H1 (cell line): ENCODE results near the gene OR2B2. TPM values are rescaled to one million over a fixed set of nuclear protein-coding genes. Genes with fewer than 3 reads are reported as not detected.

Source experiments
- BACH1 ChIP-seq: IDR thresholded peaks from 2 replicates; pipeline ENCODE4 v1.6.1; 2012; ENCODE audit warnings: low read length, improper control_type of control experiment
- HDAC2 ChIP-seq, 2 experiments: fragments of 300-600 bp in 1 of 2; sonication (generic) in 1 of 2; IDR thresholded peaks; 2 replicates each; pipeline ENCODE4 v1.6.1; 2011 to 2012; ENCODE audit warnings: low read depth in 2 of 2, low read length in 2 of 2, mild to moderate bottlenecking in 2 of 2, moderate library complexity in 2 of 2, borderline replicate concordance in 1 of 2, inconsistent platforms in 1 of 2
- HDAC6 ChIP-seq: IDR thresholded peaks from one replicate; pipeline ENCODE4 v1.7.1; 2012; ENCODE audit warnings: low read depth, mild to moderate bottlenecking, inconsistent platforms, low read length, moderate library complexity
- NRF1 ChIP-seq: IDR thresholded peaks from 2 replicates; pipeline ENCODE4 v1.6.1; 2011; ENCODE audit warnings: mild to moderate bottlenecking, low read depth, low read length, improper control_type of control experiment
- POU5F1 ChIP-seq: IDR thresholded peaks from 2 replicates; pipeline ENCODE4 v1.6.1; 2011; ENCODE audit warnings: low read depth, mild to moderate bottlenecking, low read length, moderate library complexity
- RNF2 ChIP-seq: fragments of 200-900, 300-1000 bp; sonication (generic); IDR thresholded peaks from 2 replicates; pipeline ENCODE4 v1.7.1; 2016; ENCODE audit warnings: borderline replicate concordance, low read depth, mild to moderate bottlenecking, antibody characterized with exemption, low read length; ENCODE audit not compliant: poor library complexity, severe bottlenecking; ENCODE audit errors: missing control alignments
- SP1 ChIP-seq: IDR thresholded peaks from 2 replicates; pipeline ENCODE4 v1.6.1; 2011; ENCODE audit warnings: low read depth, low read length
- TAF7 ChIP-seq: optimal IDR thresholded peaks from 2 replicates; pipeline ENCODE3; 2011; ENCODE audit warnings: low read depth, mild to moderate bottlenecking, inconsistent platforms, low read length, moderate library complexity, borderline replicate concordance
- TCF12 ChIP-seq: IDR thresholded peaks from 2 replicates; pipeline ENCODE4 v1.6.1; 2011; ENCODE audit warnings: low read depth, mild to moderate bottlenecking, low read length
- polyA plus RNA-seq, 7 experiments: library from polyadenylated mRNA; depleted of rRNA in 3 of 7; stranded (reverse) in 5 of 7; unstranded in 2 of 7; fragments of >200 nt in 5 of 7; fragments of 200-250 nt in 2 of 7; gene quantifications; 1 replicate in 5 of 7; 2 replicates in 1 of 7; 4 replicates in 1 of 7; pipeline versions ENCODE4 v1.2.1 to v1.2.3, GENCODE V29; 2011 to 2013; ENCODE audit warnings: missing spikeins in 2 of 7, mixed read lengths in 2 of 7
- total RNA-seq: library from RNA; stranded (reverse); fragmentation: NEBNext Ultra II Directional; extraction: Animal tissue kit (Norgen Biotek cat#: 25700); gene quantifications from 2 replicates; pipeline ENCODE4 v1.2.1, GENCODE V29; 2021

The OR2B2 gene
- total and polyA plus RNA-seq, 2 of the 8 experiments (the other 6 are each of a cell fraction or from before 2014, with no cell fraction given), result not detected

DNA sequence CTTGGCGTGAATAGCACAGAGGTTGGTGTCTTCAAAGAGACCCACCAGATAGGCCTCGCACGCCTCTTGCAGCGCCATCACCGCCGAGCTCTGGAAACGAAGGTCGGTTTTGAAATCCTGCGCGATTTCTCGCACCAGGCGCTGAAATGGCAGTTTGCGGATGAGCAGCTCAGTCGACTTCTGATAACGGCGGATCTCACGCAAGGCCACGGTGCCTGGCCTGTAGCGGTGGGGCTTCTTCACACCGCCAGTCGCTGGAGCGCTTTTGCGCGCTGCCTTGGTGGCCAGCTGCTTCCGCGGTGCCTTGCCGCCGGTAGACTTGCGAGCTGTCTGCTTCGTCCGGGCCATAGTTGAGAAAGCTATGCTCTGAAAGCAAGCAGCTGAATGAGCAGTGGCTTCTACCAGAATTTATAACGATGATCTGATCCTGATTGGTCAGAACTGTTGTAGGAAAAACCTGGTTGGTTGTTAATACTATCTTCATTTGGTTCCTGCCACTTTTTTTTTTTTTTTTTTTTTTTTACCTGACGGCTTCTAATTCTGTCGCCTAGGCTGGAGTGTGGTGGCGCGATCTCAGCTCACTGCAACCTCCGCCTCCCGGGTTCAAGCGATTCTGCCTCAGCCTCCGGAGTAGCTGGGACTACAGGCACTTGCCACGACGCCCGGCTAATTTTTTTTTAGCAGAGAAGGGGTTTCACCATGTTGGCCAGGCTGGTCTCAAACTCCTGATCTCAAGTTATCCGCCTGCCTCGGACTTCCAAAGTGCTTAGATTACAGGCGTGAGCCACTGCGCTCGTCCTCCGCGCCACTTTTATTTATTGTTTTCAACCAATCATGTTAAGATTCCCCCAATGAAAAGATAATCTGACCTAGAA, 21.5 kb downstream of the OR2B2 start (continued):
- TF ChIP-seq SP1, result peak; percentile 96
- TF ChIP-seq NRF1, result no peak
- TF ChIP-seq HDAC2 (IDR thresholded peaks at IDR 0.05; ENCODE audit: borderline replicate concordance in 1 of 2, low read depth in 2 of 2, low read length in 2 of 2), result no peak
- no peak for TF ChIP-seq RNF2
- no peak for TF ChIP-seq POU5F1
- peak; percentile 97 for TF ChIP-seq TAF7
- no peak for TF ChIP-seq TCF12
- no peak for TF ChIP-seq BACH1
- TF ChIP-seq HDAC6, result no peak
- TF ChIP-seq, all 59 proteins: peak for 16
